ENCODE data around the gene CCDC200. TPM values are rescaled to one million over a fixed set of nuclear protein-coding genes. Genes with fewer than 3 reads are reported as not detected.
"Not testable (repeated sequence)": the region's sequence is repeated elsewhere in the genome, so short reads cannot be mapped to it uniquely, and the experiment has no call there.

The CCDC200 gene
- total RNA-seq, 3 donors from 2014 or later = not detected

GRCh38 chr17:43199633-43200032 lies 28.8 kb downstream of the CCDC200 start:
- peaks cover 20% of the 10 kb centered on the region for H3K36me3 ChIP-seq (ENCODE audit: low read depth)
- DNase-seq = no peak
- TF ChIP-seq CTCF (IDR thresholded peaks at IDR 0.05) = no peak
- no peaks in the 10 kb centered on the region for H3K4me1 ChIP-seq (ENCODE audit: low read depth)
- no peak overlapping the region for H3K4me3 ChIP-seq
- intact Hi-C loops (cut with DNase I, micrococcal nuclease) = no loop called here
- H3K9me3 ChIP-seq = no peaks in the 10 kb centered on the region
- ATAC-seq = no peak

GRCh38 chr17:43193251-43193650 lies 35.2 kb downstream of the CCDC200 start:
- Histone ChIP-seq H3K9me3 (no peaks in the 10 kb centered on the region), H3K4me1 (ENCODE audit: low read depth) (no peaks in the 10 kb centered on the region), H3K4me3 (no peak overlapping the region), H3K36me3 (ENCODE audit: low read depth) (peaks cover 60% of the 10 kb centered on the region)
- intact Hi-C loops (cut with DNase I, micrococcal nuclease) = no loop called here
- TF ChIP-seq CTCF (IDR thresholded peaks at IDR 0.05) = no peak
- DNase-seq = no peak
- ATAC-seq = no peak

- DNase-seq; H3K4me1 ChIP-seq (ENCODE audit: low read depth); H3K4me3 ChIP-seq; intact Hi-C loops (cut with DNase I, micrococcal nuclease); ATAC-seq; H3K9me3 ChIP-seq: not testable (repeated sequence)
- H3K36me3 ChIP-seq (ENCODE audit: low read depth) = peaks cover 34% of the 10 kb centered on the region
These were observed 41.8 kb downstream of the CCDC200 start for GRCh38 chr17:43186656-43187055.

GRCh38 chr17:43183921-43184320 lies 44.5 kb downstream of the CCDC200 start:
- intact Hi-C loops (cut with DNase I, micrococcal nuclease) = no loop called here
- Histone ChIP-seq H3K36me3 (ENCODE audit: low read depth) (peaks cover 18% of the 10 kb centered on the region), H3K4me1 (ENCODE audit: low read depth) (no peaks in the 10 kb centered on the region), H3K4me3 (no peak overlapping the region), H3K9me3 (no peaks in the 10 kb centered on the region)
- no peak for DNase-seq
- TF ChIP-seq CTCF (IDR thresholded peaks at IDR 0.05) = no peak
- ATAC-seq = no peak

GRCh38 chr17:43176119-43176570 lies 52.3 kb downstream of the CCDC200 start:
- Histone ChIP-seq H3K9me3 (no peaks in the 10 kb centered on the region), H3K4me3 (no peak overlapping the region), H3K4me1 (ENCODE audit: low read depth) (peaks cover 47% of the 10 kb centered on the region), H3K36me3 (ENCODE audit: low read depth) (peaks cover 15% of the 10 kb centered on the region)
- ATAC-seq (peak; percentile 91), DNase-seq (peak in 1 of 3 donors; percentile 51)
- TF ChIP-seq CTCF (IDR thresholded peaks at IDR 0.05) = no peak
- intact Hi-C loops (cut with DNase I, micrococcal nuclease) = no loop called here

GRCh38 chr17:43175213-43176118 lies 53.0 kb downstream of the CCDC200 start:
- Histone ChIP-seq H3K9me3 (no peaks in the 10 kb centered on the region), H3K36me3 (ENCODE audit: low read depth) (peaks cover 14% of the 10 kb centered on the region), H3K4me3 (no peak overlapping the region), H3K4me1 (ENCODE audit: low read depth) (peaks cover 47% of the 10 kb centered on the region)
- no peak for TF ChIP-seq CTCF (IDR thresholded peaks at IDR 0.05)
- DNase-seq (no peak), ATAC-seq (no peak)
- intact Hi-C loops (cut with DNase I, micrococcal nuclease) = no loop called here

All from mucosa of descending colon (tissue), 3 donors.